HG03135 (cell line): ENCODE data around the gene MLLT3.

Experiments used
- ATAC-seq: cut with Tn5 transposase; IDR thresholded peaks from one replicate; pipeline ENCODE4 v1.9.1; 2021; ENCODE audit warnings: mild to moderate bottlenecking, moderate library complexity; ENCODE audit not compliant: unreplicated experiment

Gene MLLT3

DNA sequence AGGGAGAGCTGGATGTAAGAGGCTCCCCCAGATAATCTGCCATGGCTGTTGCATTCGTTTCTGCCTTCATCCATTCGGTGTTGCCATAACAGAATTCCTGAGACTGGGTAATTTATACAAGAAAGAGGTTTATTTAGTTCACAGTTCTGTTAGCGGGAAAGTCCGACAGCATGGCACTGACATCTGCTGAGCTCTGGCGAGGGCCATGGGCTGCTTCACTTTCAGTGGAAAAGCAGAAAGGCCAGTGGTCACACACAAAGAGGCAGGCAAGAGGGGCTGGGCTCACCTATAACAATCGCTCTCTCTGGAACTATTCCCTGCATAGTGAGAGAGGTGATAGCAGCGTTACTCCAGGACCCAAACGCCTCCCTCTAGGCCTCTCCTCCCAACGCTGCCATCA, 305.9 kb downstream of the MLLT3 start:
- ATAC-seq = no peak

DNA sequence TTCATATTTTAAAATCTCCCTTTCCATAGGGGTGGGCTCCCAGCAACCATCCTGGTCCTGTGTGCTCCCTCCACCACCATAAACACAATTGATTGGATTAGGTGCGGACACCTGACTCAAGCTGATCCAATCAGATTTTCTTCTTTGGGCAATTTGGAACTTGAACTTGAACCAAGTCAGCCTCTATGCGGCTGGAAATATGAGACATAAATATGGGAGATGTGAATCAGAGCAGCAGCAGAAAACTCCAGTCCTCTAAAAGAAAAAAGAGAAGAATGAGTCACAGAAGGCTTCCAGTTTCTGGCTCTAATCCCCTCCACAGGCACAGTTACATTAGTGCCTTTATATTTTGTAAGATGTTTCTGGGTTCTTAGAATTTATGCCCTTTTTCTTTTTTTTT, 306.6 kb downstream of the MLLT3 start:
- no peak for ATAC-seq

DNA sequence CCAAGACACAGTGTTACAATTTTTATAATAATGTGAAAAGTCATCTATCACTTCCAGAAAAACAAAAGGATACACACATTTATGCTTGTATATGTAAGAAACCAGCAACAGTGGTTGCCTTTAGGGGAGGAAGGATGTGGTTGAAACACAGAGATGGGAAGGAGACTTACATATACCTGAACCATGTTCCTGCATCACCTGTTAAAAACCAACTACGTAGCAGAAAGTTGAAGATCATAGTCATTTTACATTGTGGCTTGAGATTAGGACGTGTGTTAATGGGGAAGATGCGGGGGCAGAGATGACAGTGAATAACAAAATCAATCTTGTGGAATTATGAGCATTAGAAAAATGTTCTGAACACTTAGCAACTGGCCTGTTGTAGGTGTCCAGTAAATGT, 307.3 kb downstream of the MLLT3 start:
- ATAC-seq = no peak

DNA sequence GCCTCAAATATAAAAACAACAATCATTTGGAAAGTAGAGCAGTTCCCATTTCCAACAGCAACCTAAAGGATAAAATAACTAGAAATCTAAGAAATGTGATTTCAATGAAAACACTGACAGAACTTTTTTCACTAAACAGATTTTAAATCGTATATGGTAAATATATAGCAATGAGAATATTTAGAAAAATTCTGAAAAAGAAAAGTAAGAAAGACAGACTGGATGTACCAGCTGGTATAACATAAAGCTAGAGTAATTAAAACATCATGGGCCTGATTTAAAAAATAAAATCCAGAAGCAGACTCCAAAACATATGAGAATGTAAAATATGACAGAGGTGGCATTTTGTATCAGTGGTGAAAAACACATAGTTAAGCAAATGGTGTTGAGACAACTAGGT, 308.9 kb downstream of the MLLT3 start:
- no peak for ATAC-seq

DNA sequence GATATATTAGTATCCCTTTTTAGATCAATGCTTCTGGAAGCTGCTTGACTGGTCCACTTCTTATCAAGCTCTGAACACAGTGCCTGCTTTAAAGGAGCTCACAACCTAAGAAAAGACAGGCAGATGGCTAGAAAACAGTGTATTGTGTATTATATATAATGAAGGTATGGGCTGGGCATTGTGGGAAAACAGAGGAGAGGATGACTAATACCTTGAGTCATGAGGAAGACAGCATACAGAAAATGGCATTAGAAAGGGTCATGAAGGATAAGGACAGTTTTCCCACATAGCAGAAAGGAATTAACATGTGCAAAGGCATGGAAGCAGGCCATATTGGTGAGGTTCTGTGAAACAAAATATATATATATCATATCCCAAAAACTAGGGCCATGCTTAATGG, 309.6 kb downstream of the MLLT3 start:
- no peak for ATAC-seq

DNA sequence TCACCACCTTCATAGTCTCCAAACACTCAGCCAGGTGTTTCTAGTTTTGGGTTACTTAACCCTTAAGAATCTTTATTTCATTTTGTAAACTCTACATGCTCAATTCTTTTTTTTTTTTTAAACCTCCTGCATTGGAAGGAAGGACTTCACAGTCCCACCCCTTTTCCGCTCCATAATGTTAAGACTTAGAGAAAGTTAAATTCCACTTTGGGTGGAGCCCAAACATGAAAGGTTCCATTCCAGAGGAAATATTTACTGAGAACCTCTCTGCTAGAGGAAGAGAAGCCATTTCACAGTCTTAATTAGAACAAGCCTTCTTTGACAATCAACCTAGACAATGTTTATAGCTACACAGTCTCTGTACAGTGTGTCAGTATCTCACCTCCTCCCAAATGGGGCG, 312.3 kb downstream of the MLLT3 start:
- ATAC-seq = no peak

DNA sequence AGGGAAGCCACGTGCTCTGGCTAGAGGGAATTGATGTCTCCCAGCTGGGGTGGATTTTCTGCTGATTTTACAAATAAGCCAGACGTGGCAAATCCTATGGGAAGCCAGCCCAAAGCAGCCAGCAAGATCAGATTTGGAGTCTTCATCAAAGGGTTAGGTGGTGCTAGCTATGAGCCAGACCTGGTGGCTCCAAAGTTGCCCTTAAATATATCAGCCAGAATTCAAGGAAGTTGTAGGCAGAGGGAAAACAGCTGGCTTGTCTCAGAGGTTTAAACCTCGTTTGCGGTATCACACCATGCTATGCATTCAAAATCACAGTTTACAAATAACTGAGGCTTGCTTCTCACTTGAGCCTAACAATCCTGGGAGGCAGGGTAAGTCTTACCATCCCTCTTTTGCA, 313.2 kb downstream of the MLLT3 start:
- no peak for ATAC-seq

DNA sequence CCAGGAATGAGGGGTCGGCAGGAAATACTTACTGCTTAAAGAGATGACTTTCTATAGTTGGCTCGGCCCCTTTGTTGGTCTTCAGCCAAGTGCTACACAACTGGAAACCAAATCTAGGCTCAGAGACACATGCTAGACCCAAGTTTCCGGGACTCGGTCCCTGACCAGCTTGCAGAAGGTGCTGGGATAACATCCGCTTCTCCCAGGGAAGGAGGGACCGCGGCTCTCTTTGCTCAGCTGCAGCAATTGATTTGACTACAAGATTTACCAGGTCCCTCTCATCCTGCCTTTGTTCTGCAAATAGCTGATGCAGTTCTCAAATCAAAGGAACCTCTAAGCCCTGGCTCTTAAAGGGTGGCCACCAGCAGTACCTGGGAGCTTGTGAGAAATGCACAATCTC, 314.7 kb downstream of the MLLT3 start:
- no peak for ATAC-seq

DNA sequence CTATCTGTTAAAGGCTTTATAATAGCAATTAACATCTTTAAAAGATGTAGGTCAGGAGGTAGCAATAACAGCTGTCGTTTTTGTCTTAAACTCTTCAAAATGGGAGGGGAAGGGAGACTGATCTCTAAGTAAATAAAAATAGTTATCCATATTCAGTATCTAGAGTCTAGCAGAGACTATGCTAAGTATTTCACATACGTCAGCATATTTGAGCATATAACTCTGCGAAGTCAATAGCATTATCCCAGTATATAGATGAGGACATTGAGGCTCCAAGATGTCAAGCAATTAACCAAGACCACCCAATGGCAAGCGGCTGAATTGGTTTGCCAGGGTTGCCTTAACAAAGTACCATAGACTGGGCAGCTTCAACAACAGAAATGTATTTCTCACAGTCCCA, 316.8 kb downstream of the MLLT3 start:
- ATAC-seq = no peak

DNA sequence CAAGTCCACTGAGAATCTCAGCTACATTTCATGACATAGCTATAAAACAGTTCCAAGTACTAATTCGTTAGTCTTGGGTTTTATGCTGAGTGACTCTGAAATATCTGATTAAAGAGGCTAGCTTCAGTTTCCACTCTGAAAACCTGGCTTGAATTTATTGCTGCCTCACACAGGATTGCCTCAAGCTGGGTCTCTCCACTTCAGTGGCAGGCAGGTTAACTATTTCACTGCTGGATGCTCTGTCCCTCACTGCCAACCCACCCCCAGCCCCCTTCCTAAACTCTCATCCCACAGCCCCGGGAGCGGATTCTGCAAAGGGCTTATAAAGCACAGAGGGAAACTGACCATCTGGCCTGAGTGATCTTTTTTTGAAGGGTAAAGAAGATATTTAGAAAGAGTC, 318.3 kb downstream of the MLLT3 start:
- no peak for ATAC-seq

DNA sequence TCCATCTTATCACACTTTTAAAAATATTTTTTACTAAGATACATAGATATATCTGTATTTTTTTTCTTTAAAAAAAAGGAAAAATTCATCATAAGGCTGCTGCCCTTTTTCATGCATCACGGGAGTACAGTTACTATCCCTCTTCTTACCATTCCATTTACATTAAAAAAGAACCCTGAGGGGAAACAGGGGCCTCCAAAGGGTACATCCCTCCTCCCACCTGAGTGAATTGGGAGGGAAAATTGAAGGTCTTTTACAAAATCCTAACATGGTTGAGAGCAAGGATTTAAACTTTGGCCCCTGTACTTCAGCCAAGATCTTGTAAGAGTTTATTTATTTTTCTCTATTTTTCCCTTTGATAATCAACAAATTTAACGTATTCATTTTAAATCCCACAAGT, 319.2 kb downstream of the MLLT3 start:
- no peak for ATAC-seq

DNA sequence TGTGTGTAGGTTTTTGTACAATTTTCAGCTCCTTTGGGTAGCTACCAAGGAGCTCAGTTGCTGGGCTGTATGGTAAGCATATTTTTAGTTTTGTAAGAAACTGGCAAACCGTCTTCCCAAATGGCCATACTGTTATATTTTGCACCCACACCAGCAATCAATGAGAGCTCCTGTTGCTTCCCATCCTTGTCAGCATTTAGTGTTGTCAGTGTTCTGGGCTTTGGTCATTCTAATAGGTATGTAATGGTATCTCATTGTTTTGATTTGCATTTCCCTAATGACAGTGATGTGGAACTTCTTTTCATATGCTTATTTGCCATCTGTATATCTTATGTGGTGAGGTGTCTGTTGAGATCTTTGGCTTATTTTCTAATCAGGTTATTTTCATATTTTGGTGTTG, 320.1 kb downstream of the MLLT3 start:
- ATAC-seq = no peak

DNA sequence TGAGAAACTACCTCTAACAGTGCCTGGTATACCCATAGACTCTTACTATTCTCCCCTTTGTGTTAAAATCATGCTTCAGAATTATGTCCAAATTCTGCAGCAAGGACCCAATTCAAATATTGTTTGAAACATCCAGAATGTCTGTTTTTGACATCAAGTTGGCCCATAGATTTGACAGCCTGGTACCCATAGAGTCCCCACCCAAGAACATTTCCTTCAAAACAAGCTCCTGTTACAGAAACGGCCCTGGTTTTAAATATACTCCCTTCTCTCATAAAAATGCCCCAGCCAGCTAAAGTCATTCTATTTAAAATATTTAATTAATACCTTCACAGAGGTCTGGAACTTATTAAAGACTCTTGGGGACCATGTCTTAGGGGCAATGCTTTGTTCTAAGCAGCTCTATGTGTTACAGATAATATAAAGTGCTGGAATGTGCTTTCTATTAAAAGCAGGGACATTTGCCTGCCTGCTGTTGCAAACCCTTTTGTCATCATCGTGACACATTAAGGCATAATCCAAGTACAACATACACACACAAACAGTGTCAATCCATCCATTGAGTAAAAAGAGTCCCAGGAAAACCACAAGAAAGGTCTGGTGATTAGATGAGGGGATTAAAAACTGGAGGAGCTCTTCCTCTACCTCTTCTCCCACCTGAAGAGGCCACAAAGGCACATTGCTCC, 321.7 kb downstream of the MLLT3 start:
- ATAC-seq = no peak

DNA sequence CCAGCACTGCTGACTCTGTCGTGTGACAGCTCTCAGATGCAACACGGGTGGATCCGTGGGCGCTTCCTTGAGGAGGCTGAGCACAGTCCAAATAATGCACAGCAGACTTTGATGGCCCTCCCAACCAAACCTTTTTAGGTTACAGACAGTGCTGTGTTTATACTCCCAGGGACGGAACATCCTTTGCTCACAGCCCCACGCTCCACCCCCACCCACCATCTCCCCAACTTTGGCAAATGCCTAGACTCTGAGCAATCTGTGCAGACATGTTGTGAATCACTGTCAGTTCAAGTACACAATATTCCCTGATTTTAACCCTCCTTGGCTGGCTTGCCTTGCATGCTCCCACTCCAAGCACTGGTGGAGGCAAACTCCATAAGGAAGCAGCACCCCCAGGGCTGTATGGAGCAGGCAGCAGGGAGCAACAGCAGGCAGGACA, 324.6 kb downstream of the MLLT3 start:
- no peak for ATAC-seq

DNA sequence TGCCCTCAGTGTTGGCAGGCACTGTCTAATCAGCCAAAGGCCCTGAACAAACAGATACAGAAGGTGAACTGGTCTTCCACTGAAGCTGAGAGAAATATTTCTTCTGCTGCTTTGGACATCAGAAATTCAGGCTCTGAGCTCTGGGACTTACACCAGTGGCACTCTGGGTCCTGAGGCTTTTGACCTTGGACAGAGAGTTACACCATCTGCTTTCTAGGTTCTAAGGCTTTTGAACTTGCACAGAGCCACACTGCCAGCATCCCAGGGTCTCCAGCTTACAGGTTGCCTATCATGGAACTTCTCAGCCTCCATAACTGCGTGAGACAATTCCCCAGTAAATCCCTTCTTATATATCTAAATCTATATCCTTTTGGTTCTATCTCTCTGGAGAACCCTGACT, 326.7 kb downstream of the MLLT3 start:
- no peak for ATAC-seq

DNA sequence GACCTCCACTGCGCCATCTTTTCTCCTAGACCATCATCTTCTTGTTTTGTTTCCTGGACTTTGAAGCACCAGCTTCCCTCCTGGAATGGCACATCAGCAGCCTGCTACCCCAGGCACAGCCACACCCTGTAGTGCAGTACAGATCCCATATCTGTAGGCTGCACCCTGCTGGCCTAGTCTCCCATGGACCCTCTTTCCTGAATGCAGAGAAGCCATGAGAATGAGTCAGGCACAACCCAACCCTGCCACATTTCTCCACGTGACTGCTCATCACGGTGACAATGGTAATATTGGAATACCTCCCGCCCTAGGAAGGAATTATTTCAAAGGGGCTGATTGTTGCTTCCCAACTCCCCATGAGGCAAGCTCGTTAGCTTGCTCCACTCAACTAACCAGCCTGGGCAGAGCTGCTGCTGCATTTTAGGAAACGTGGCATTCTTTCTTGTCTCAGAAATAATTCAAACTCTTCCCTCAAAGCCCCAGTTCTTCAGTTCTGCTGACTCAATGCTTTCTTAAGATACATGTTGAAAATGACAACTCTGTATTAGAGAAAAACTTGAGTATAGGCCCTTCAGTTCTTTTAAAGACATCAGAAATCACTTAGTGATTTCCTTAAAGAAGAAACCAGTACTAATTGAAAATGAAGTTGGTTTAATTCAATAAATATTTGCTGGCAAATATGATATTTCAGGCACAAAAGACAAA, 328.1 kb downstream of the MLLT3 start:
- ATAC-seq = no peak

DNA sequence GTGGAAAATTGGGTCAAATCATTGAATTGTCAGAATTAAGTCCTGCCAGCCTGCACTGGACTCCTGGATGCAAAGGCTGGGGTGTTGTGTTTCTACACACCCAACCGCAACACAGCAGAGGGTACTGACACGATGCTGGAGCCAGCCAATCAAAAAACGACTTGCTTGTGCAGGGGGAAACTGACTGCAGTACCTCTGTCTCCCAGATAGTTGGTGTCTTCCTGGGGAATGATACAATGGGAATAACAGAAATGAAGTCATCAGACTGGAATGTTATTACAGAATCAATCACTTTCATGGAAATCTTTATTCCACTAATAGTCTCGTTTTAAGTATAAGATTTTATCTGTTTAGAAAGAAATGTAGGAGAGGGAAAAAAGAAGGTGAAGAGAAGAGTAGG, 330.3 kb downstream of the MLLT3 start:
- ATAC-seq = no peak
